Activated CD8-positive, alpha-beta T cell treated with anti-CD3 and anti-CD28 coated beads for 36 hours (primary cell): Measurements from ENCODE around the gene CTNNA3. TPM values are rescaled to one million over a fixed set of nuclear protein-coding genes. Genes with fewer than 3 reads are reported as not detected.
A peak's percentile ranks its signal among the peaks of the same experiment; 100 is the strongest.

Experiments used
- ATAC-seq: fragments of 200-7000 bp; cut with Tn5 transposase; one replicate; pipeline ENCODE4 v1.10.0; 2021; ENCODE audit warnings: mild to moderate bottlenecking, moderate library complexity
- CTCF ChIA-PET: fragments of 350-600 bp; sonication (Branson Sonifier 250); formaldehyde crosslinking; loops from one replicate; lab custom pipeline; 2021; ENCODE audit warnings: antibody characterized with exemption; lab: Charles Lee
- POLR2A ChIA-PET: fragments of 350-600 bp; sonication (Branson Sonifier 250); formaldehyde crosslinking; loops from one replicate; lab custom pipeline; 2021; ENCODE audit warnings: antibody characterized with exemption; lab: Charles Lee
- DNase-seq: peaks from one replicate; pipeline ENCODE4 v3.0.0-alpha.2; 2020
- H3K27ac Mint-ChIP-seq: one replicate; pipeline ENCODE4 v1.8.0; 2021; ENCODE audit warnings: mild to moderate bottlenecking, mixed read lengths
- H3K27me3 Mint-ChIP-seq: one replicate; pipeline ENCODE4 v1.8.0; 2021; ENCODE audit warnings: mixed read lengths
- H3K36me3 Mint-ChIP-seq: one replicate; pipeline ENCODE4 v1.8.0; 2021; ENCODE audit warnings: low read depth, mixed read lengths
- H3K4me1 Mint-ChIP-seq: one replicate; pipeline ENCODE4 v1.8.0; 2021; ENCODE audit warnings: low read depth, mixed read lengths
- H3K4me3 Mint-ChIP-seq: one replicate; pipeline ENCODE4 v1.8.0; 2021; ENCODE audit warnings: mild to moderate bottlenecking, moderate library complexity, mixed read lengths
- H3K9me3 Mint-ChIP-seq: one replicate; pipeline ENCODE4 v1.8.0; 2021; ENCODE audit warnings: mixed read lengths
- CTCF ChIP-seq: fragments of 200-600 bp; IDR thresholded peaks from one replicate; pipeline ENCODE4 v1.8.0; 2022; ENCODE audit warnings: antibody characterized with exemption, mild to moderate bottlenecking
- intact Hi-C: fragments of 100-400 bp; cut with micrococcal nuclease; formaldehyde crosslinking; loops from one replicate; pipeline ENCODE4 v1.10.0; 2022
- total RNA-seq, 2 experiments: library from RNA; stranded (reverse); gene quantifications; one replicate each; pipeline ENCODE4 v1.2.3, GENCODE V29; 2021

Gene CTNNA3
- total RNA-seq: not detected

- CTCF ChIA-PET: interaction anchor here (1.3 to 6.3 kb wide), 7 partner anchors 15 to 460 kb away, joined by 3 to 225 read pairs (median 11); no protein-coding TSS in a partner anchor
- DNase-seq: no peak
- Mint-ChIP-seq H3K4me1 (no peaks in the 10 kb centered on the region), H3K9me3 (no peaks in the 10 kb centered on the region), H3K27me3 (peaks cover 24% of the 10 kb centered on the region), H3K4me3 (no peak within 1 kb of the TSS), H3K27ac (no peak within 1 kb of the TSS), H3K36me3 (no peaks in the 10 kb centered on the region)
- intact Hi-C loops: no loop called here
- ATAC-seq: no peak
- POLR2A ChIA-PET: no interaction called here
- no peak for TF ChIP-seq CTCF
Measured at GRCh38 chr10:67696029-67696428, at the start of gene CTNNA3. Gene CTNNA3, minus strand, starts transcription at chr10:67696195.

GRCh38 chr10:67735430-67735829, 39.4 kb upstream of the CTNNA3 start:
- intact Hi-C loops: no loop called here
- DNase-seq (no peak), ATAC-seq (no peak)
- peaks cover 5% of the 10 kb centered on the region for H3K4me1 Mint-ChIP-seq
- ChIA-PET POLR2A (no interaction called here), CTCF (no interaction called here)
- H3K27me3 Mint-ChIP-seq: peaks cover 2% of the 10 kb centered on the region
- no peaks in the 10 kb centered on the region for H3K36me3 Mint-ChIP-seq
- peaks cover 2% of the 10 kb centered on the region for H3K9me3 Mint-ChIP-seq
- TF ChIP-seq CTCF: no peak
- no peak overlapping the region for H3K4me3 Mint-ChIP-seq
- H3K27ac Mint-ChIP-seq: no peak overlapping the region

GRCh38 chr10:67733511-67733910, 37.5 kb upstream of the CTNNA3 start:
- Mint-ChIP-seq H3K36me3 (no peaks in the 10 kb centered on the region), H3K4me1 (peaks cover 5% of the 10 kb centered on the region), H3K27ac (no peak overlapping the region), H3K9me3 (no peaks in the 10 kb centered on the region), H3K27me3 (peaks cover 5% of the 10 kb centered on the region), H3K4me3 (no peak overlapping the region)
- no peak for ATAC-seq
- no peak for TF ChIP-seq CTCF
- POLR2A ChIA-PET: no interaction called here
- intact Hi-C loops: no loop called here
- no peak for DNase-seq
- CTCF ChIA-PET: interaction anchor here (0.7 to 1.5 kb wide), 4 partner anchors 9 to 46 kb away, joined by 3 to 5 read pairs (median 4); no protein-coding TSS in a partner anchor

GRCh38 chr10:67725567-67725966, 29.6 kb upstream of the CTNNA3 start:
- no peak overlapping the region for H3K4me3 Mint-ChIP-seq
- POLR2A ChIA-PET: no interaction called here
- no peak for TF ChIP-seq CTCF

GRCh38 chr10:67723601-67724000, 27.6 kb upstream of the CTNNA3 start:
- CTCF ChIA-PET: interaction anchor here (0.8 to 2.6 kb wide), 4 partner anchors 10 to 56 kb away, joined by 3 to 12 read pairs (median 4); no protein-coding TSS in a partner anchor
- no peaks in the 10 kb centered on the region for H3K36me3 Mint-ChIP-seq
- H3K9me3 Mint-ChIP-seq: no peaks in the 10 kb centered on the region
- no peak overlapping the region for H3K27ac Mint-ChIP-seq
- no peak overlapping the region for H3K4me3 Mint-ChIP-seq
- no peak for TF ChIP-seq CTCF
- intact Hi-C loops: no loop called here
- POLR2A ChIA-PET: no interaction called here
- no peak for ATAC-seq
- no peaks in the 10 kb centered on the region for H3K4me1 Mint-ChIP-seq
- DNase-seq: no peak
- H3K27me3 Mint-ChIP-seq: no peaks in the 10 kb centered on the region

More at GRCh38 chr10:67725567-67725966, 29.6 kb upstream of the CTNNA3 start:
- Mint-ChIP-seq H3K9me3 (no peaks in the 10 kb centered on the region), H3K27ac (no peak overlapping the region), H3K36me3 (no peaks in the 10 kb centered on the region), H3K4me1 (no peaks in the 10 kb centered on the region), H3K27me3 (peaks cover 4% of the 10 kb centered on the region)
- DNase-seq (no peak), ATAC-seq (peak; percentile 30)
- CTCF ChIA-PET: interaction anchor here (2.6 kb wide), 1 partner anchor 54 kb away, joined by 12 read pairs; no protein-coding TSS in a partner anchor
- intact Hi-C loops: no loop called here
